HG03025 (cell line): ENCODE data around the gene ZNF646.
"Not testable (repeated sequence)": the region's sequence is repeated elsewhere in the genome, so short reads cannot be mapped to it uniquely, and the experiment has no call there.

Experiments used
- ATAC-seq: cut with Tn5 transposase; IDR thresholded peaks from one replicate; pipeline ENCODE4 v1.9.1; 2021; ENCODE audit warnings: mild to moderate bottlenecking, moderate library complexity; ENCODE audit not compliant: unreplicated experiment, low FRiP score

The ZNF646 gene

DNA sequence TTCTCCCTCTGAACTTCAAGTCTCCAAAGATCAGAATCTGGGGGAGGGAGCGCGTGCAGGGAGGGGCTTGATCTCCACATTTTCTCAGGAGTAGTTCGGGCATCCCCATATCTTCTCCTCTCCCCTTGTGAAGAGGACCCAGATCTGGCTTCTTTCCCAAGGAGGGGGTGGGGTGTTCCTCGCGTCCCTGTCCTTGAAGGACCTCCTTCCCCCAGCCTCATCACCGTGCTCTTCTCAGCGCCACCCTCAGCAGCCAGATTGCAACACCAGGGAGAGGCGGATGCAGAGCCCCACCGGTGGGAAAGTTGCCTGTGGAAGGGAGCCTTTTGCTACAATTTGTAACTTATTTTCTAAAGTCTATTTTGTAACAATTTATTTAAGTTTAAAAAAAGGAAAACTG, 8.9 kb downstream of the ZNF646 start:
- no peak for ATAC-seq

DNA sequence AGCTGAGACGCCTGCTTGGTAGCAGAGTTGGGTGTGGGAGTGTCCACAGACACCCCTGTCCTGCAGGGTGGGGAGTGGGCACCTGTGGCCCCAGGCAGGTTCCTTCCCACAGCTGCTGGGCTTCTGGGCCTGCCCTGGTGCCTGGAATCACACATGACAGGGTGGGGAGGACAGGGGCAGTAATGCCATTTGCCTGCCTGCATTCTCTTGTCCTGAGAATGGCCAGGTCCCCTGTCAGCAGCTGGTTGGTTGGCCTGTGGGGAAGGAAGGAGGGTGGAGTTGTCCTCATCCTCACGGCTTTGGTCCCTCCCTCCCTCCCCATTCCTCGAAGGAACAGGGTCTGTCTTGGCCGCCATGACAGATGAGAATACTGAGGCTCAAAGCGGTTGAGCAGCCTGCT, 9.3 kb downstream of the ZNF646 start:
- ATAC-seq, result no peak

- ATAC-seq, result no peak
These were observed 9.8 kb downstream of the ZNF646 start for GRCh38 chr16:31083981-31084380.

DNA sequence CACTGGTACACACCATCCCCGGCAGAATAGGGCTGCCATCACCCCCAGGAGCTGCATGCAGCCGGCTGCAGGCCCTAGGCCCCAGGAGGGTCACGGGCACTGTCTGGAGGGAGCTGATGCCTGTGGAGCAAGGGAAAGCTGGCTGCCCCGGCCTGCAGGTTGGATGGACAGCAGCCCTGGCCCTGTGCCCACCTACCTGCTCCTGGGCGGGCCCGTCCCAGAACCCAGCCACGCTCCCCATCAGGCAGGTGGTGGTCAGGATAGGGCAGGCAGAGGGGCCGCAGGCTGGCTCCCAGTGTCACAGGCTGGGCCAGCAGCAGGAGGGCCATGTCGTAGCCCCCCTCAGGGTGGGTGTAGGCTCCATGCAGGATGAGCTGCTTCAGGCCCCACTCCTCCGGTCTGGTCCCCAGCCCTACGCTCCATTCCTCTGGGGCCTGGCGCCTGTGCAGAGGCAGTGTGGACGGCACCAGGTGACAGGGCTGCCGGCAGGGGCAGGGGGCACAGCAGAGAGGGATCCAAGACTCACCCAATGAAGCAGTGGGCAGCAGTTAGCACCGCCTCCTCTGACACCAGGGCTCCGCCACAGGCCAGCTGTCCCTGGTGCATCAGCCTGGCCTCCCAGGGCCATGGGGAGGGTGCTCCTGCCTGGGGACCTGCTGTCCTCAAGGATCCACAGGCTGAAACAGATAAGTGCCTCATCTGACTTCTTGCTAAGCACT, 10.5 kb downstream of the ZNF646 start:
- ATAC-seq, result no peak

GRCh38 chr16:31085411-31085810, 11.2 kb downstream of the ZNF646 start:
- no peak for ATAC-seq

GRCh38 chr16:31085873-31086628, 11.8 kb downstream of the ZNF646 start:
- no peak for ATAC-seq

GRCh38 chr16:31086629-31086906, 12.3 kb downstream of the ZNF646 start:
- no peak for ATAC-seq

GRCh38 chr16:31087481-31087880, 13.3 kb downstream of the ZNF646 start:
- no peak for ATAC-seq

GRCh38 chr16:31087971-31088370, 13.7 kb downstream of the ZNF646 start:
- no peak for ATAC-seq

- no peak for ATAC-seq
These were observed 14.4 kb downstream of the ZNF646 start, which contains the start of gene PRSS53 for GRCh38 chr16:31088459-31089183. TSS of gene PRSS53 (minus strand) at chr16:31088943. CDS start at chr16:31088809, 134 bp downstream.

- no peak for ATAC-seq
These were observed 15.0 kb downstream of the ZNF646 start for GRCh38 chr16:31089199-31089598.

GRCh38 chr16:31090540-31090939, 16.3 kb downstream of the ZNF646 start:
- no peak for ATAC-seq

DNA sequence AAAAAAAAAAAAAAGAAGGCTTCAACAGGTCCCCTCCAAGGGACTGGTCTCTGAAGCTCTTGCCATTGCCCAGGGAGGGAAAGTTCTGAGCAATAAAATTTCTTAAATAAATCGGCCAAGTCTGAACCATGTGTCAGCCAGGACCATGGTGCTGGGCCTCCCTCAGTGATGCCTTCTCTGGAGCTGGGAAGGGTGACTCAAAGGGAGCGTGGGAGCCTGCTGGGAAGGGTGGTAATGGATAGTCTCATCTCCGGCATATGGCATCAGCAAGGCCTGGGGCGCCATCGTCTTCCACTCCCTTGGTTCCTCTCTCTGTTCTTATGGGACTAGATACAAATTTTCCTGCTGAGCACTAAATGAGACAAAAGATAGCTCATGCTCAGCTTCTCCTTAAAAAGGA, 18.1 kb downstream of the ZNF646 start:
- ATAC-seq, result no peak

DNA sequence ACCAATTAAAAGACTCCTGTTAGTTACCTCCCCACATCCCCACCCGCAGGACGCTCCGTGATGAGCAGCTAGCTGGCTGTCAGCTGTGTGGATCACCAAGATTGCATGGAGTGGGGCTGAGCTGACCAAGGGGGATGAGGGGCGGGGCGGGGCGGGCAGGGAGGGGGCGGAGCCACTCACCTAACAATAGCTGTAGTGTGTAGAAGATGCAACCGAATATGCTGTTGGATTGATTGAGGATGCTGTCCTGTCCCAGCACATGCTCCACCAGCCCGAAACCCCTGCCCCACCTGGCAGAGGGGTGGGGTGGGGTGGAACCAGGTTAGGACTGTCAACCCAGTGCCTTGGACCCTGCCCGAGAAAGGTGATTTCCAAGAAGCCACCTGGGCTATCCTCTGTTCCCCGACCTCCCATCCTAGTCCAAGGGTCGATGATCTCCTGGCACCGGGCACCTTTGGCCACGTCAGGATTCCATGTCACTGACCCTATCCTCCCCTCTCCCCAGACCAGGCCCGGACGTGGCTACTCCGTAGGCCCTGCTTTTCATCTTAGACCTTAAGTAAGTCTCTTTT, 19.0 kb downstream of the ZNF646 start:
- ATAC-seq, result no peak

- ATAC-seq, result no peak
These were observed 19.8 kb downstream of the ZNF646 start for GRCh38 chr16:31094088-31094423.

- ATAC-seq, result peak; percentile 76
These were observed 20.4 kb downstream of the ZNF646 start, which contains the start of gene VKORC1 for GRCh38 chr16:31094424-31095120. TSS of gene VKORC1 (minus strand) at chr16:31094797. CDS start at chr16:31094729, 68 bp downstream.

DNA sequence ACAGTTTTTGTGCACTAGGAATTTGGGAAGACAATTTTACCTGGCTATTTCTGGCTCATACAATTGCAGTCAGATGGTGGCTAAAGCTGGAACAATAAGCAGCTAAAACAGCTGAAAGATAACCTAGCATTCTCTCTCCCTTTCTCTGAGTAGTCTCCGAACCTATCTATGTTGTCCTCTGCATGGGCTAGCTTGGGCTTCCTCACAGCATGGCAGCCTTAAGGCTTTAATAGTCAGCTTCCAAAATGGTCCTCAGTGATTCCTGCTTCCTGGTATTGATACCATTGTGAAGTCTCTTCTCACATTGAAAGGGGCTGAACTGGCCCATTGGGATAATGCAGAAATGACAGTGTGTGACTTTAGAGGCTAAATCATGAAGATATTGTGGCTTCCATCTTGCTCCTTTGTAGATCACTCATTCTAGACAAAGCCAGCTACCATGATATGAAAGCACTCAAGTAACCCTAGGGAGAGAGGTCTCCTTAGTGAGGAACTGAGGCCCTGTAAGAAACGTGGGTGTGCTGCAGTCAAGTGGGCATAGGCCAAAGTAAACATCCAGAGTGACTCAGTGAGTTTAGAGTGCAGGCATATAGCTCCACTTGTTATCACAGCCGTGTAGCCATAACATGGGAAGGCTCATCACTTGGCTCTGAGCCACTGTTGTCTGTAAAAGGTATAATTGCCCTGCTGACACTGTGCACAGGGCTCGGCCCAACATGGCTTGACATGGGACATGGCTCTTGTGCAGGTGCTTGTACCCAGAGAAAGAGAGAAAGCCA, 25.8 kb downstream of the ZNF646 start:
- ATAC-seq, result no peak

DNA sequence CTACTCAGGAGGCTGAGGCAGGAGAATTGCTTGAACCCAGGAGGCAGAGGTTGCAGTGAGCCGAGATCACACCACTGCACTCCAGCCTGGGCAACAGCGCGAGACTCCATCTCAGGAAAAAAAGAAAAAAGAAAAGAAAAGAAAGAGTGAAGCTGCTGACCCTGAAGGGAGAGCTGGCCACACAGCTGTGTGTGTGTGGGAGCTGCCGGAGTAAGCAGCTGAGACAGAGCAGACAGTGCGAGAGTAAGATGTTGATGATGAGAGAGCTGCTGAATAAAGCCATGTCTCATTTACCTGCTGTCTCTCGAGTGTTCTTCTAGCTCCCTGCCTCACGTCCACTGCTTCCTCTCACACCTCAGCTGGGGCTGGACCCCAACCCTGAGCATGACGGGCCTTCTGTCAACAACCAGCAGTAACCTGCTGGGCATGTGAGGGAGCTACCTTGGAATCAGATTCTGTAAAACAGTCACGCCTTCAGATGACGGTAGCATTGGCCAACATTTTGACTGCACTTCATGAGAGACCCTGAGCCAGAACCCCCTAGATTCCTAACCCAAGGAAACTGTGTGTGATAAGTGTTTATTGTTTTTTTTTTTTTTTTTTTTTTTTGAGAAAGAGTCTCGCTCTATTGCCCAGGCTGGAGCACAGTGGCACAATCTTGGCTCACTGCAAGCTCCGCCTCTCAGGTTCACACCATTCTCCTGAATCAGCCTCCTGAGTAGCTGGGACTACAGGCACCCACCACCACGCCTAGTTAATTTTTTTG, 26.8 kb downstream of the ZNF646 start:
- ATAC-seq, result not testable (repeated sequence)

DNA sequence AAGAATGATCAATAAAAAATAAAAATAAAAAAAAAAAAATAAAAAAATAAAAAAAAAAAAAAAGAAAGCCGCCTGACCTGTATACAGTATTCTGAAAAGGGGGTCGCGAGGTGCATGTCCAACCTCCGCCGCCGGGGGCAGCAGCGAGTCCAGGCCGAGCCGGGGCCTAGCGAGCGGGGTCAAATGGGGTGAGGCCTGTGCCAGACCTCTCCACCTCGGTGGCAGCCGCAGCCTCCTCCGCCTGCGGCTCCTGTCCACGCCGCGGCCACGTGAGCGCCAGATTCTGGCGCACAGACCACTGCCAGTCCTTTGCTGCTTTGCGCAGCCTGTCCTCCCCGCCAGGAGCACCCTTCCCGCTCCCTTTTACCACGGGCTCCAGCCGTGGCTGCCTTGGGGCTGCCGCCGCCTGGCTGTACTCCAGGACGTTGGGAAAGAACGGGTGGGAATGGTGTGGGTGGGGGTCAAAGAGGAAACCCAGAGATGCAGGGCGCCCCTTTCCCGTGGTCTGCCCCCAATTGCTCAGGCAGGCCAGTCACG, 31.5 kb downstream of the ZNF646 start:
- no peak for ATAC-seq
